Hippocampal formation (tissue), 2 donors: Measurements from ENCODE around the gene HCAR3.

ENCODE experiments used
- DNase-seq, 2 donors: peaks; one replicate each; lab custom pipeline; 2025; lab: John Stamatoyannopoulos, UW

HCAR3 gene

GRCh38 chr12:122669397-122670070 lies 47.1 kb downstream of the HCAR3 start:
- no peak for DNase-seq

- DNase-seq: no peak
These were observed 48.3 kb downstream of the HCAR3 start for GRCh38 chr12:122668268-122668667.

- no peak for DNase-seq
These were observed 50.9 kb downstream of the HCAR3 start for GRCh38 chr12:122665759-122666158.

- DNase-seq: no peak
These were observed 51.3 kb downstream of the HCAR3 start for GRCh38 chr12:122665349-122665748.
